ENCODE data around the gene BTBD9.

The BTBD9 gene

DNA sequence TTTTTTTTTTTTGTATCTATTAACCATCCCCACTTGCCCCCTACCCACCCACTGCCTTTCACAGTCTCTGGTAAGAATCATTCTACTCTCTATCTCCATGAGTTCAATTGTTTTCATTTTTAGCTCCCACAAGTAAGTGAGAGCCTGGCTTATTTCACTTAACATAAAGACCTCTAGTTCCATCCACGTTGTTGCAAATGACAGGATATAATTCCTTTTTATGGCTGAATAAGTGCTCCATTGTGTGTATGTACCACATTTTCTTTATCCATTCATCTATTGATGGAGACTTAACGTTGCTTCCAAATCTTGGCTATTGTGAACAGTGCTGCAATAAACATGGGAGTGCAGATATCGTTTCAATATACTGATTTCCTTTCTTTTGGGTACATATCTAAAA is 328.5 kb downstream of the BTBD9 start:
- TF ChIP-seq ZFP30 (CRISPR knock-in tag; IDR thresholded peaks at IDR 0.05) = no peak
- no peak for TF ChIP-seq CSRNP3 (CRISPR knock-in tag; IDR thresholded peaks at IDR 0.05)
- no peak for ATAC-seq

DNA sequence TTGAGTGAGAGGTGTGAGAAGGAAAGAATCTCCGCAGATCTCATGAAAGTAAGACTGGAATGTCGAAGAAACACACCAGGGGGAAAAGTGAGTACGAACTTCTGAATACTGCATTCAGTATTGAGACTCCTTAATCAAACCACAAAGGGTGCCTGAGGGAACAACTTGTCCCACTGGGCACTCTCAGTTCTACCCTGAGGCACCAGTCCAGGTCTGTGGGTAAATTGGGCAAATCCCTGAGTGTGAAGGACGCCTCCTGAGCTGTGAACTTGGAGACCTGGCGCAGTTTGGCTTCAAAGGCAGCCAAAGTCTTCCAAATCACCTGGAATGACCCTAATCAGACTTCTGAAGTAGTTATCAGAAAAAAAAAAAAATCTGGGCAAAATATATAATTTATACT is 329.7 kb downstream of the BTBD9 start:
- no peak for ATAC-seq
- TF ChIP-seq GLIS3 (CRISPR knock-in tag; IDR thresholded peaks at IDR 0.05) (no peak), ARNTL (CRISPR knock-in tag; IDR thresholded peaks at IDR 0.05; ENCODE audit: borderline replicate concordance, low read depth) (no peak), PATZ1 (CRISPR knock-in tag; IDR thresholded peaks at IDR 0.05; ENCODE audit: borderline replicate concordance) (no peak), ZNF8 (CRISPR knock-in tag; IDR thresholded peaks at IDR 0.05) (no peak), BACH2 (CRISPR knock-in tag; IDR thresholded peaks at IDR 0.05; ENCODE audit: borderline replicate concordance) (no peak), CSDC2 (CRISPR knock-in tag; IDR thresholded peaks at IDR 0.05) (no peak), OSR1 (CRISPR knock-in tag; IDR thresholded peaks at IDR 0.05) (no peak), SNAI2 (CRISPR knock-in tag; IDR thresholded peaks at IDR 0.05) (no peak), PPARA (CRISPR knock-in tag; IDR thresholded peaks at IDR 0.05; ENCODE audit: borderline replicate concordance) (no peak), ZFP3 (CRISPR knock-in tag; IDR thresholded peaks at IDR 0.05) (no peak), ESRRG (CRISPR knock-in tag; IDR thresholded peaks at IDR 0.05) (no peak), ISL1 (CRISPR knock-in tag; IDR thresholded peaks at IDR 0.05) (no peak), TCF4 (CRISPR knock-in tag; IDR thresholded peaks at IDR 0.05; ENCODE audit: borderline replicate concordance) (no peak), TOX (CRISPR knock-in tag; IDR thresholded peaks at IDR 0.05; ENCODE audit: borderline replicate concordance) (no peak), ZC3H10 (CRISPR knock-in tag; IDR thresholded peaks at IDR 0.05) (no peak), RARB (CRISPR knock-in tag; IDR thresholded peaks at IDR 0.05) (no peak), CREB5 (CRISPR knock-in tag; IDR thresholded peaks at IDR 0.05; ENCODE audit: low read depth) (no peak), CSRNP3 (CRISPR knock-in tag; IDR thresholded peaks at IDR 0.05) (no peak)
- TF ChIP-seq, protein P1, sequence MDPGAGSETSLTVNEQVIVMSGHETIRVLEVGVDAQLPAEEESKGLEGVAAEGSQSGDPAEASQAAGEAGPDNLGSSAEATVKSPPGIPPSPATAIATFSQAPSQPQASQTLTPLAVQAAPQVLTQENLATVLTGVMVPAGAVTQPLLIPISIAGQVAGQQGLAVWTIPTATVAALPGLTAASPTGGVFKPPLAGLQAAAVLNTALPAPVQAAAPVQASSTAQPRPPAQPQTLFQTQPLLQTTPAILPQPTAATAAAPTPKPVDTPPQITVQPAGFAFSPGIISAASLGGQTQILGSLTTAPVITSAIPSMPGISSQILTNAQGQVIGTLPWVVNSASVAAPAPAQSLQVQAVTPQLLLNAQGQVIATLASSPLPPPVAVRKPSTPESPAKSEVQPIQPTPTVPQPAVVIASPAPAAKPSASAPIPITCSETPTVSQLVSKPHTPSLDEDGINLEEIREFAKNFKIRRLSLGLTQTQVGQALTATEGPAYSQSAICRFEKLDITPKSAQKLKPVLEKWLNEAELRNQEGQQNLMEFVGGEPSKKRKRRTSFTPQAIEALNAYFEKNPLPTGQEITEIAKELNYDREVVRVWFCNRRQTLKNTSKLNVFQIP (CRISPR knock-in tag; IDR thresholded peaks at IDR 0.05; ENCODE audit: borderline replicate concordance, low read depth) = no peak

- no peak for ATAC-seq
- no peak for TF ChIP-seq ARNTL (CRISPR knock-in tag; IDR thresholded peaks at IDR 0.05; ENCODE audit: borderline replicate concordance, low read depth)
- no peak for TF ChIP-seq ZNF70 (CRISPR knock-in tag; IDR thresholded peaks at IDR 0.05)
- TF ChIP-seq ZNF8 (CRISPR knock-in tag; IDR thresholded peaks at IDR 0.05) = no peak
- no peak for TF ChIP-seq CSRNP3 (CRISPR knock-in tag; IDR thresholded peaks at IDR 0.05)
- no peak for TF ChIP-seq TSHZ2 (CRISPR knock-in tag; IDR thresholded peaks at IDR 0.05)
- TF ChIP-seq ZNF565 (CRISPR knock-in tag; conservative IDR thresholded peaks at IDR 0.05; ENCODE audit: low read depth) = no peak
- TF ChIP-seq GLIS3 (CRISPR knock-in tag; IDR thresholded peaks at IDR 0.05) = no peak
- TF ChIP-seq TOX (CRISPR knock-in tag; IDR thresholded peaks at IDR 0.05; ENCODE audit: borderline replicate concordance) = no peak
- no peak for TF ChIP-seq PATZ1 (CRISPR knock-in tag; IDR thresholded peaks at IDR 0.05; ENCODE audit: borderline replicate concordance)
- no peak for TF ChIP-seq OSR1 (CRISPR knock-in tag; IDR thresholded peaks at IDR 0.05)
These were observed 332.0 kb downstream of the BTBD9 start for GRCh38 chr6:38307740-38308139.
